Neuronal stem cell (in vitro differentiated cells): ENCODE results near the gene EFNA5.
A peak's percentile ranks its signal among the peaks of the same experiment; 100 is the strongest.

ENCODE experiments used
- DNase-seq: peaks from one replicate; pipeline ENCODE4 v3.0.0-alpha.2; 2013; ENCODE audit warnings: low spot score
- H2AFZ ChIP-seq: one replicate; pipeline ENCODE4 v1.6.1; 2013; ENCODE audit warnings: mild to moderate bottlenecking, low read length, inconsistent platforms
- H2AK5ac ChIP-seq: 2 replicates; pipeline ENCODE4 v1.6.1; 2013; ENCODE audit warnings: low read depth, mild to moderate bottlenecking, inconsistent platforms, low read length, moderate library complexity, mixed read lengths
- H2BK120ac ChIP-seq: 2 replicates; pipeline ENCODE4 v1.6.1; 2013; ENCODE audit warnings: low read depth, mild to moderate bottlenecking, inconsistent platforms, low read length, moderate library complexity, mixed read lengths
- H2BK12ac ChIP-seq: one replicate; pipeline ENCODE4 v1.6.1; 2013; ENCODE audit warnings: low read length, inconsistent platforms
- H2BK15ac ChIP-seq: 2 replicates; pipeline ENCODE4 v1.6.1; 2013; ENCODE audit warnings: mild to moderate bottlenecking, low read length, inconsistent platforms, mixed read lengths
- H2BK5ac ChIP-seq: one replicate; pipeline ENCODE4 v1.6.1; 2013; ENCODE audit warnings: inconsistent platforms, mild to moderate bottlenecking, low read length, moderate library complexity
- H3K14ac ChIP-seq: one replicate; pipeline ENCODE4 v1.6.1; 2013; ENCODE audit warnings: low read length, inconsistent platforms
- H3K18ac ChIP-seq: 2 replicates; pipeline ENCODE4 v1.6.1; 2013; ENCODE audit warnings: low read length, inconsistent platforms
- H3K23ac ChIP-seq: 2 replicates; pipeline ENCODE4 v1.6.1; 2013; ENCODE audit warnings: low read depth, mild to moderate bottlenecking, mixed read lengths, low read length, inconsistent platforms; ENCODE audit not compliant: poor library complexity
- H3K27ac ChIP-seq: replicated peaks from 3 replicates; pipeline ENCODE4 v1.5.1; 2013; ENCODE audit warnings: low read length, inconsistent platforms
- H3K27me3 ChIP-seq, 3 experiments: 2 replicates each; pipeline ENCODE4 v1.6.1; 2013; ENCODE audit warnings: low read length in 3 of 3, mild to moderate bottlenecking in 2 of 3, inconsistent platforms in 1 of 3, low read depth in 1 of 3, mixed read lengths in 1 of 3, moderate library complexity in 1 of 3; ENCODE audit not compliant: control insufficient read depth in 3 of 3, insufficient read depth in 3 of 3
- H3K36me3 ChIP-seq, 2 donors: replicated peaks in 1 of 2; 2 replicates each; pipeline ENCODE4 v1.6.1; 2013; ENCODE audit warnings: low read length in 2 of 2; ENCODE audit not compliant: control insufficient read depth in 2 of 2, insufficient read depth in 2 of 2
- H3K4ac ChIP-seq: 2 replicates; pipeline ENCODE4 v1.6.1; 2013; ENCODE audit warnings: inconsistent platforms, mild to moderate bottlenecking, low read length, moderate library complexity
- H3K4me1 ChIP-seq, 2 donors: 1 replicate in 1 of 2; 2 replicates in 1 of 2; pipeline ENCODE4 v1.6.1; 2013; ENCODE audit warnings: low read length in 2 of 2, low read depth in 1 of 2; ENCODE audit not compliant: control insufficient read depth in 2 of 2, insufficient read depth in 1 of 2
- H3K4me2 ChIP-seq: one replicate; pipeline ENCODE4 v1.6.1; 2013; ENCODE audit warnings: mild to moderate bottlenecking, low read length, inconsistent platforms; ENCODE audit not compliant: insufficient read depth, poor library complexity, severe bottlenecking
- H3K4me3 ChIP-seq, 2 donors: 2 replicates each; pipeline ENCODE4 v1.5.1; 2013; ENCODE audit warnings: low read length in 2 of 2, mild to moderate bottlenecking in 2 of 2, inconsistent platforms in 1 of 2, moderate library complexity in 1 of 2
- H3K79me1 ChIP-seq: one replicate; pipeline ENCODE4 v1.6.1; 2013; ENCODE audit warnings: low read depth, mild to moderate bottlenecking, inconsistent platforms, low read length, moderate library complexity
- H3K9ac ChIP-seq: one replicate; pipeline ENCODE4 v1.6.1; 2013; ENCODE audit warnings: mild to moderate bottlenecking, low read depth, low read length, inconsistent platforms; ENCODE audit not compliant: poor library complexity
- H3K9me3 ChIP-seq, 2 donors: replicated peaks in 1 of 2; 2 replicates each; pipeline versions ENCODE3 to v1.6.1; 2013; ENCODE audit warnings: low read length in 2 of 2, mild to moderate bottlenecking in 2 of 2, inconsistent platforms in 1 of 2, low read depth in 1 of 2, mixed read lengths in 1 of 2, moderate library complexity in 1 of 2; ENCODE audit not compliant: control insufficient read depth in 2 of 2, insufficient read depth in 1 of 2
- H4K8ac ChIP-seq: one replicate; pipeline ENCODE4 v1.6.1; 2013; ENCODE audit warnings: low read depth, mild to moderate bottlenecking, inconsistent platforms, low read length, moderate library complexity
- H4K91ac ChIP-seq: one replicate; pipeline ENCODE4 v1.6.1; 2013; ENCODE audit warnings: low read length, low read depth, mild to moderate bottlenecking, inconsistent platforms; ENCODE audit not compliant: poor library complexity
- WGBS, 2 donors: extraction: QIAGEN DNeasy Blood & Tissue Kit; methylation state at CpG; one replicate each; pipeline ENCODE4 v1.1.7; 2013; ENCODE audit warnings: missing lambda C conversion rate in 2 of 2, mixed read lengths in 1 of 2; ENCODE audit not compliant: insufficient read length in 2 of 2, insufficient replicate concordance in 1 of 2; ENCODE audit errors: extremely low coverage in 2 of 2; 5-methylcytosine and 5-hydroxymethylcytosine counted together

EFNA5 gene

GRCh38 chr5:107565791-107566767, 104.7 kb downstream of the EFNA5 start:
- Histone ChIP-seq H2BK120ac (no peak overlapping the region), H2AK5ac (no peak overlapping the region), H2BK15ac (no peak overlapping the region), H3K9ac (no peak overlapping the region), H3K27ac (no peak overlapping the region), H2BK5ac (no peak overlapping the region), H3K79me1 (no peaks in the 10 kb centered on the region), H3K4me3 (no peak overlapping the region), H3K4ac (no peak overlapping the region), H4K91ac (no peak overlapping the region), H3K4me2 (no peak overlapping the region), H3K27me3 (no peaks in the 10 kb centered on the region), H3K18ac (no peak overlapping the region), H2AFZ (peak overlapping the region; percentile 1), H3K36me3 (no peaks in the 10 kb centered on the region), H3K14ac (no peak overlapping the region), H3K4me1 (peaks cover 40 to 57% of the 10 kb centered on the region in 2 donors), H4K8ac (no peak overlapping the region), H3K23ac (no peak overlapping the region), H2BK12ac (no peak overlapping the region), H3K9me3 (peaks cover 0 to 1% of the 10 kb centered on the region in 2 donors)
- DNase-seq = peak; percentile 31
- no CpG with 5 or more reads among the region's 10 CpGs for WGBS, 2 donors

- no peak overlapping the region for H2BK12ac ChIP-seq
- H3K27me3 ChIP-seq = no peaks in the 10 kb centered on the region
- H4K91ac ChIP-seq = no peak overlapping the region
- no peak overlapping the region for H2BK120ac ChIP-seq
- no peak overlapping the region for H2BK15ac ChIP-seq
- H2AK5ac ChIP-seq = no peak overlapping the region
- H3K9me3 ChIP-seq = peaks cover 0 to 8% of the 10 kb centered on the region in 2 donors
- H3K9ac ChIP-seq = no peak overlapping the region
- DNase-seq = no peak
- H3K4me1 ChIP-seq = peaks cover 32 to 46% of the 10 kb centered on the region in 2 donors
- H2AFZ ChIP-seq = no peak overlapping the region
- no peak overlapping the region for H3K4me2 ChIP-seq
- H3K79me1 ChIP-seq = no peaks in the 10 kb centered on the region
- H2BK5ac ChIP-seq = no peak overlapping the region
- H3K23ac ChIP-seq = no peak overlapping the region
- H3K4ac ChIP-seq = no peak overlapping the region
- H3K14ac ChIP-seq = no peak overlapping the region
- no CpG with 5 or more reads among the region's 4 CpGs for WGBS, 2 donors
- H3K4me3 ChIP-seq = no peak overlapping the region
- no peaks in the 10 kb centered on the region for H3K36me3 ChIP-seq
- no peak overlapping the region for H3K27ac ChIP-seq
- H3K18ac ChIP-seq = no peak overlapping the region
- no peak overlapping the region for H4K8ac ChIP-seq
Measured at GRCh38 chr5:107564931-107565372, 105.8 kb downstream of the EFNA5 start.

- no peak overlapping the region for H4K8ac ChIP-seq
- WGBS, 2 donors = no CpG with 5 or more reads among the region's 3 CpGs
- peak overlapping the region; percentile 62 for H3K18ac ChIP-seq
- no peaks in the 10 kb centered on the region for H3K79me1 ChIP-seq
- H2AFZ ChIP-seq = no peak overlapping the region
- no peak overlapping the region for H3K9ac ChIP-seq
- peak overlapping the region; percentile 35 for H3K27ac ChIP-seq
- no peak overlapping the region for H3K14ac ChIP-seq
- no peaks in the 10 kb centered on the region for H3K27me3 ChIP-seq
- H3K23ac ChIP-seq = no peak overlapping the region
- H2BK12ac ChIP-seq = no peak overlapping the region
- H2BK120ac ChIP-seq = no peak overlapping the region
- H3K4me3 ChIP-seq = no peak overlapping the region
- peaks cover 0 to 8% of the 10 kb centered on the region in 2 donors for H3K9me3 ChIP-seq
- H2AK5ac ChIP-seq = no peak overlapping the region
- H3K4me1 ChIP-seq = peaks cover 30 to 45% of the 10 kb centered on the region in 2 donors
- no peak overlapping the region for H2BK15ac ChIP-seq
- no peaks in the 10 kb centered on the region for H3K36me3 ChIP-seq
- DNase-seq = no peak
- H4K91ac ChIP-seq = no peak overlapping the region
- H3K4ac ChIP-seq = no peak overlapping the region
- H3K4me2 ChIP-seq = no peak overlapping the region
- H2BK5ac ChIP-seq = no peak overlapping the region
Measured at GRCh38 chr5:107563959-107564544, 106.7 kb downstream of the EFNA5 start.

- Histone ChIP-seq H2BK5ac (no peak overlapping the region), H3K9ac (no peak overlapping the region), H3K79me1 (no peaks in the 10 kb centered on the region), H3K4me2 (no peak overlapping the region), H3K9me3 (peaks cover 0 to 8% of the 10 kb centered on the region in 2 donors), H3K14ac (no peak overlapping the region), H2BK12ac (no peak overlapping the region), H3K4me3 (no peak overlapping the region), H3K27ac (no peak overlapping the region), H2BK120ac (no peak overlapping the region), H3K4me1 (peaks cover 17 to 35% of the 10 kb centered on the region in 2 donors), H3K4ac (no peak overlapping the region), H3K36me3 (peaks cover 4 to 8% of the 10 kb centered on the region in 2 donors), H2AFZ (no peak overlapping the region), H4K91ac (no peak overlapping the region), H2BK15ac (no peak overlapping the region), H2AK5ac (no peak overlapping the region), H4K8ac (no peak overlapping the region), H3K27me3 (no peaks in the 10 kb centered on the region), H3K18ac (no peak overlapping the region), H3K23ac (no peak overlapping the region)
- no peak for DNase-seq
- no CpG with 5 or more reads among the region's 6 CpGs for WGBS, 2 donors
Measured at GRCh38 chr5:107560377-107560776, 110.4 kb downstream of the EFNA5 start.
